ENCODE data around the gene GPR151. TPM values are rescaled to one million over a fixed set of nuclear protein-coding genes. Genes with fewer than 3 reads are reported as not detected.

GPR151 gene
- total and polyA plus RNA-seq, 2 experiments from 2014 or later, result 0.03 TPM; not detected in 1

DNA sequence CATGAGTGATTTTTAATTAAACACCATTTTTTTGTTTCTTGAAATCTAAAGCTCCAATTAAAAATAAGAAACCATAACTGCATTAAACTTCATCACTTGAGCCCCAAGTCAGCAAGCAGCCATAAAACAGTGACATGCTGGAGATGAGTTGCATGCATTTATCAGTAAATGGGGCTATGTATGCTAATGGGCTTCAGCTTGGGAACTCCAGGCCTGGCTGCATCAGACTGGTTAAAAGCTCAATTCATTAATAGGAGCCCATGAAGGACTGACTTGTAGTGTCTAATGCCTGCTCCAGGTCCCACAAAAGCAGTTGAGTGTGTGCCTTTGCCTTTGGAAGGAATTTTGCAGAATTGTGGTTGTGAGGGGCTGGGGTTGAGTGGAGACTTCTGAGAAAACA lies 33.6 kb upstream of the GPR151 start:
- Histone ChIP-seq H3K4me1 (ENCODE audit: insufficient read depth) (no peaks in the 10 kb centered on the region), H3K4me2 (no peak overlapping the region), H3K27me3 (no peaks in the 10 kb centered on the region), H3K9me2 (replicated peaks; ENCODE audit: insufficient read depth) (no peaks in the 10 kb centered on the region), H4K20me1 (ENCODE audit: insufficient read depth, poor library complexity, severe bottlenecking) (no peaks in the 10 kb centered on the region), H2AFZ (no peak overlapping the region), H3K4me3 (no peak overlapping the region), H3K9me3 (ENCODE audit: low read depth) (no peaks in the 10 kb centered on the region), H3K36me3 (replicated peaks; ENCODE audit: insufficient read depth, low read depth) (no peaks in the 10 kb centered on the region), H3K27ac (no peak overlapping the region), H3K79me2 (no peaks in the 10 kb centered on the region)
- TF ChIP-seq EZH2phosphoT487 (IDR thresholded peaks at IDR 0.05; ENCODE audit: low read depth, severe bottlenecking, unreplicated experiment), result no peak
- TF ChIP-seq, protein P1, sequence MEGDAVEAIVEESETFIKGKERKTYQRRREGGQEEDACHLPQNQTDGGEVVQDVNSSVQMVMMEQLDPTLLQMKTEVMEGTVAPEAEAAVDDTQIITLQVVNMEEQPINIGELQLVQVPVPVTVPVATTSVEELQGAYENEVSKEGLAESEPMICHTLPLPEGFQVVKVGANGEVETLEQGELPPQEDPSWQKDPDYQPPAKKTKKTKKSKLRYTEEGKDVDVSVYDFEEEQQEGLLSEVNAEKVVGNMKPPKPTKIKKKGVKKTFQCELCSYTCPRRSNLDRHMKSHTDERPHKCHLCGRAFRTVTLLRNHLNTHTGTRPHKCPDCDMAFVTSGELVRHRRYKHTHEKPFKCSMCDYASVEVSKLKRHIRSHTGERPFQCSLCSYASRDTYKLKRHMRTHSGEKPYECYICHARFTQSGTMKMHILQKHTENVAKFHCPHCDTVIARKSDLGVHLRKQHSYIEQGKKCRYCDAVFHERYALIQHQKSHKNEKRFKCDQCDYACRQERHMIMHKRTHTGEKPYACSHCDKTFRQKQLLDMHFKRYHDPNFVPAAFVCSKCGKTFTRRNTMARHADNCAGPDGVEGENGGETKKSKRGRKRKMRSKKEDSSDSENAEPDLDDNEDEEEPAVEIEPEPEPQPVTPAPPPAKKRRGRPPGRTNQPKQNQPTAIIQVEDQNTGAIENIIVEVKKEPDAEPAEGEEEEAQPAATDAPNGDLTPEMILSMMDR (IDR thresholded peaks at IDR 0.05; ENCODE audit: poor library complexity), result no peak
- no peak for TF ChIP-seq EZH2 (IDR thresholded peaks at IDR 0.05; ENCODE audit: borderline replicate concordance)
- DNase-seq (ENCODE audit: low spot score), result no peak

DNA sequence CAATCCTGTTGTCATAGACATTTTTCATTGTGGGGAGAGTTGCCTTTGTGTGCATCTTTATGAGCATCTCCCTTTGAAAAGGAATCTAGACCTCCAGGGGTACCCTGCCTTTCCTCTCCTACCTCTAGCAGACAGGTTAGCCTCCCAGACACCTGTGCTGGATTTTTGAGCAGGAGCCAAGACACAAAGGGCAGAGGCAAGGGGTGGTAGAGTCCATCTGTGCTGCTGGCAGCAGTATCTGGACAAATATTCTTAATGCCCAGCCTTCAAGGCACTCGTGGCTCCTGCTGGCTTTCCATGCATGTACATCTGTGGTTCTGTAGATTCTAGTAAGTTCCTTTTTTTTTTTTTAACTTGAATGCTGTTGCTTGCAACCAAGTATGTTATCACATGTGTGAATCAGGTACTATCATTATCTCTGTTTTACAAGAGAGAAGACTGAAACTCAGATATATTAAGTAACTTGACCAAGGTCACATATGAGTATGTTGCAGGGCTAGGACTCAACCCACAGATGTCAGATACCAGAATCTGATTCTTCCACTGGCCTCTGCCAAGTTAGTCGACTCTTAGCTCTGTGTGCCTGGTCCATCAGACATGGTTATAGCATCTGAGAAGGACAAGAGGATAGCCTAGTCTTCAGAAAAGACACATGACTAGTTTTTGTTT lies 32.9 kb upstream of the GPR151 start:
- no peaks in the 10 kb centered on the region for H3K4me1 ChIP-seq (ENCODE audit: insufficient read depth)
- no peak overlapping the region for H3K4me3 ChIP-seq
- 70% methylated on average over 2 of the region's 2 CpGs for WGBS (ENCODE audit: low lambda C conversion rate, missing lambda C conversion rate)
- H3K27me3 ChIP-seq, result no peaks in the 10 kb centered on the region
- TF ChIP-seq EZH2 (IDR thresholded peaks at IDR 0.05; ENCODE audit: borderline replicate concordance), result no peak
- TF ChIP-seq, protein P1 (IDR thresholded peaks at IDR 0.05; ENCODE audit: poor library complexity), result no peak
- no peak for TF ChIP-seq EZH2phosphoT487 (IDR thresholded peaks at IDR 0.05; ENCODE audit: low read depth, severe bottlenecking, unreplicated experiment)
- no peak overlapping the region for H3K4me2 ChIP-seq
- H3K79me2 ChIP-seq, result no peaks in the 10 kb centered on the region
- H4K20me1 ChIP-seq (ENCODE audit: insufficient read depth, poor library complexity, severe bottlenecking), result no peaks in the 10 kb centered on the region
- H3K9me3 ChIP-seq (ENCODE audit: low read depth), result no peaks in the 10 kb centered on the region
- no peak for DNase-seq (ENCODE audit: low spot score)
- H2AFZ ChIP-seq, result no peak overlapping the region
- H3K36me3 ChIP-seq (replicated peaks; ENCODE audit: insufficient read depth, low read depth), result no peaks in the 10 kb centered on the region
- no peaks in the 10 kb centered on the region for H3K9me2 ChIP-seq (replicated peaks; ENCODE audit: insufficient read depth)
- no peak overlapping the region for H3K27ac ChIP-seq

DNA sequence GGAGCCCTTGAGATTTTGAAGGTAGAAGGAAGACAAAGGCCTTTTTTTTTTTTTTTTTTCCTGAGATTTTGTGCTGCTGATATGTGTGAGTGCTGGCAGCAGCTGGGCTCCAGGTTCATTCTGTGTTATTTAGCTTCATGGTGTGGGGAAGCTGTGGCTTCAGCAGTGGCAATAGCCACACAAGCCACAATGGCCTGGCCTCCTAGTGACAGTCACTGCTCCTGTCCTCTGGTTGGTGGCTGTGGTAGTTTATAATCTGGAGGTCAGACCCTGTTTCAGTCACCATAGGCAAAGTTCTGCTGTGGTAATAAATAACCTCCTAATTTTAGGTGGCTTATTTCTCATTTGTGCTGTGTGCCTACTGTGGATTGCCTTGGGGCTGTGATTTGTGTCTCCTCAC lies 28.2 kb upstream of the GPR151 start:
- no peak for DNase-seq (ENCODE audit: low spot score)
- Histone ChIP-seq H3K27me3 (no peaks in the 10 kb centered on the region), H3K4me2 (no peak overlapping the region), H3K4me1 (ENCODE audit: insufficient read depth) (no peaks in the 10 kb centered on the region), H3K9me2 (replicated peaks; ENCODE audit: insufficient read depth) (no peaks in the 10 kb centered on the region), H3K27ac (no peak overlapping the region), H3K36me3 (replicated peaks; ENCODE audit: insufficient read depth, low read depth) (no peaks in the 10 kb centered on the region), H3K4me3 (no peak overlapping the region), H2AFZ (no peak overlapping the region), H3K9me3 (ENCODE audit: low read depth) (no peaks in the 10 kb centered on the region), H3K79me2 (no peaks in the 10 kb centered on the region), H4K20me1 (ENCODE audit: insufficient read depth, poor library complexity, severe bottlenecking) (no peaks in the 10 kb centered on the region)
- no peak for TF ChIP-seq EZH2 (IDR thresholded peaks at IDR 0.05; ENCODE audit: borderline replicate concordance)
- TF ChIP-seq, protein P1 (IDR thresholded peaks at IDR 0.05; ENCODE audit: poor library complexity), result no peak
- no peak for TF ChIP-seq EZH2phosphoT487 (IDR thresholded peaks at IDR 0.05; ENCODE audit: low read depth, severe bottlenecking, unreplicated experiment)

All from hepatocyte (in vitro differentiated cells).